GM21367 (cell line): ENCODE results near the gene CBY1.
A peak's percentile ranks its signal among the peaks of the same experiment; 100 is the strongest.

Experiments used
- ATAC-seq: cut with Tn5 transposase; IDR thresholded peaks from one replicate; pipeline ENCODE4 v1.9.1; 2021; ENCODE audit not compliant: unreplicated experiment

CBY1 gene

DNA sequence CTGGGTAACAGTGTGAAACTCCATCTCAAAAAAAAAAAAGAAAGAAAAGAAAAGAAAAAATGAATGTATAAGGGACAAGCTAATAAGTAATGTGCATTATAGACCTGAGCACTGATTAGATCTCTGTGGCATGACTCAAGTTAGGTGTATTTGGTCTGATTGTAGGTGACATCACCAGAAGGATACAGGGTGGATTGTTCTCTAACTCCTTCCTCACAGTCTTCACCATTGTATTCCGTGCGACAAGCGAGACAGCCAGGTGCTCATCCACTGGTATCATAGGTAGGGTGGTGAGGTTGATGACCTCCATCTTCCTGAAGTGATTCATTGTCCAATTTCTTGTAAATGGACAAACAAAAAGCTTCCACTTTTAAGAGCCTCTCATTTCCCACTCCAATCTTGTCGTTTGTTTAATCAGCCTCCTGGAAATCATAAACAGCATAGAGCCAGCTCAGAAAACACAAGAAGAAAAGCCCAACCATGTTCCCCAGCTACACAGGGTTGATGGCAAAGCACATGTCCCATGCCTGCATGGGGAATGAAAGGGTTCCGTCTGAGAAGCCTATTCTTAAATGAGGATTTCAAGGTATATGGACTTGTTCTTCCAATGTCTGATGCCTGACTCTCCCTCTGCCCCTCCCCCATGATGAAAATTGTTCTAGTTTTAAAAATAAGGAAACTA lies 6.5 kb upstream of the CBY1 start:
- ATAC-seq, result no peak

GRCh38 chr22:38652859-38653258 lies 3.6 kb upstream of the CBY1 start:
- no peak for ATAC-seq

DNA sequence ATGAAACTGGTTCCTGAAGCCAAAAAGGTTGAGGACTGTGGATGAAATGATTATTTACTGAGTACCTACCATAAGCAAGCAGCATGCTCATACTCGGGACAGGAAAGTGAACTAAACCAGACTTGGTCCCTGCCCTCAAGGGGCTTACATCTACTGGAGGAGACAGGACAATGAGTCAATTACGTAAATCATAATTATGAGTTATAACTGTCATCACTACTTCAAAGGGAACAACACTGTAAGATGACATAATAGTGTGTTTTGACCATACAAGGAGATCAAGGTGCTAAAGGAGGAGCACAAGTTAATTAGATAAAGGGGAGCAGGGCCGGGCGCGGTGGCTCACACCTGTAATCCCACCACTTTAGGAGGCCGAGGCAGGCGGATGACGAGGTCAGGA lies 2.7 kb upstream of the CBY1 start:
- ATAC-seq, result no peak

- no peak for ATAC-seq
These were observed 751 bp upstream of the CBY1 start for GRCh38 chr22:38655519-38656255.

- ATAC-seq, result no peak
These were observed 839 bp downstream of the CBY1 start for GRCh38 chr22:38657045-38657909.

DNA sequence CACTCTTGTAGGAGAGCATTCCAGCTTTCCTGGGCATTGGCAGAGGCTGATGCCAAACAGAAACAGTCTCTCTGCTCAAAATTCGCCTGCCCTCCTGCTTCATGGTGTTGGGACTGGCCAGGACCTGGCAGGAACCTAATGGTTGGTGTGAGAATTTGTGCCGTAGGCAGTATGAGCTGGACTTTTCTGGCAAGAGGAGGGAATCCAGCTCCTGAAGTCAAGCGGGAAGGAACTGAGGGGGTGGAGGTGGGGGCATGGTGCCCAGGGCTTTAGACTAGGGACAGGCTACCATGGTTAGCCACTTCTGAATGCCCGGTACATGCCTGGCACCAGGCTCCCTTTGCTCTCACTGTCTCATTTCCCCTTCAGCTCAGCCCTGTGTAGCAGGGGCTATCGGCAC lies 18.4 kb downstream of the CBY1 start:
- ATAC-seq, result no peak

GRCh38 chr22:38675833-38676232 lies 19.4 kb downstream of the CBY1 start:
- no peak for ATAC-seq

DNA sequence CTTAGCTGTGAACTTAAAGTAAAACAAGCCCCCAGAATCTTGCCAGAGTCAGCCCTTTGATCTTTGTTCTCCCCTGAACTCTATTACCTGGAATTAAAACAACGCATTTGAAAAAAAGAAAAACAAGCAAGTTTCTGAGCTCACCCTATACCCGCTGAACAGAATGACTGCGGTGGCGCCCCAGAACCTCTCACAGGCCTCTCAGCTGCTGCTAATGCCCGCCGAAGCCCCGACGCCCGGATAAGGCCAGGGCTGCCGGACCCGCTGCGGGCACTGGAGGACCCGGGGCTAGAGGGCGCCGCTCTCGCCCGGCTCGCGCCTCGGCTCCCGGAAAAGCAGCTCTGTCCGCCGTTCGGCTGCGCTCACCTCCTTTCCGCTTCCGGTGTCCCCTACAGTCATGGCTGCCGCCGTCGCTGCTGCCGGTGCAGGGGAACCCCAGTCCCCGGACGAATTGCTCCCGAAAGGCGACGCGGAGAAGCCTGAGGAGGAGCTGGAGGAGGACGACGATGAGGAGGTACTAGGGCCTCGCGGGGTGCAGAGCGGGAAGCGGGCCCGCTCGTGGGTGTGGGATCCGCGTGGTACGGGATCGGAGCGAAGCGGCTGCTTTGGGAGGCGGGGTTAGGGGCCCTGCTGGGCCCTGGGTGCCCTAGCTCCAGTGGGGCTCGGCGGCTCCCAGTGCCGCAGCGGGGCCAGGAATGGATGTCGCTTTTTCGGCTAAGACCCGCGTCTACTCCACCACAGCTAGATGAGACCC lies 25.3 kb downstream of the CBY1 start, which contains the start of gene TOMM22:
Gene TOMM22 (plus strand): TSS at position 376 of the 754 bp plus-strand sequence. CDS start 22 bp downstream, at position 398.
- ATAC-seq, result peak; percentile 80

GRCh38 chr22:38684895-38685294 lies 28.5 kb downstream of the CBY1 start:
- ATAC-seq, result no peak

DNA sequence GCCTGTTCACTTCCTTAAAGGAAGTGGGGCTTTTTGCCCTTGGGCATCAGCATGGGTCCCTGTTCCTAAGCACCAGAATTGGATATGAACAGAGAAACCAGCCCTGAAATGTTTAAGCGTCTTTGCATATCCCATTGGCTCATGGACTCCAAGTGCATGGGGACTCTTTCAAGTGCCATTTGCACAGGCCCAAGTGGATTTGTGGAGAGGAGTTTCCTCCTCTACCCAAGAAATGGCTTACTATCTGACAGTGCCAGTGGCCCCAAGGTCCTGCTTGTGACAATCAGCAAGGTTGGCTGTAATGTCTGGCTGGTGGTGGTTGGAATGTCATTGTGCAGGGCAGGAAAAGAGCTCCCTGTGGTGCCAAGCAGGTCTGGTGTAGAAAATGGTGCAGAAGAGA lies 29.3 kb downstream of the CBY1 start:
- no peak for ATAC-seq

- ATAC-seq, result no peak
These were observed 33.2 kb downstream of the CBY1 start for GRCh38 chr22:38689651-38690050.

DNA sequence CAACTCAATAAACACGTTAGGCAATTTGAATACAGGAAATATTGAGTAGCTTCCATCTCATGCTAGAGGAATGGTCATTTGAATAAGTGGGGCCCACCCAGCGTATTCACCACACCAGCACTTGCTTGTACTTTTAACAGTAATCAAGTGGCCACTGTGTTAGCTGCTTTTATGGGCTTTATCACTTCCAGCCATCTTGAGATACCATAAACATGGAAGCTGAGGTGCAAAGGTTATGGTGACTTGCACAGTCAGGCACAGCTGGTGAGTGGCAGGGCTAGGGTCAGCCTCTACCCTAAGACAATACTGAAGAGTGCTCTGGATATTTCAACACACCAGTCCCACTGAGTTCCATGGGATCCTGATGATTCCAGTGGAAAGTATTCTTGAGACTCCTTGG lies 37.6 kb downstream of the CBY1 start:
- no peak for ATAC-seq

- ATAC-seq, result no peak
These were observed 38.5 kb downstream of the CBY1 start for GRCh38 chr22:38694940-38695339.

- ATAC-seq, result no peak
These were observed 40.4 kb downstream of the CBY1 start for GRCh38 chr22:38696606-38697424.

- ATAC-seq, result no peak
These were observed 41.1 kb downstream of the CBY1 start for GRCh38 chr22:38697425-38698089.

DNA sequence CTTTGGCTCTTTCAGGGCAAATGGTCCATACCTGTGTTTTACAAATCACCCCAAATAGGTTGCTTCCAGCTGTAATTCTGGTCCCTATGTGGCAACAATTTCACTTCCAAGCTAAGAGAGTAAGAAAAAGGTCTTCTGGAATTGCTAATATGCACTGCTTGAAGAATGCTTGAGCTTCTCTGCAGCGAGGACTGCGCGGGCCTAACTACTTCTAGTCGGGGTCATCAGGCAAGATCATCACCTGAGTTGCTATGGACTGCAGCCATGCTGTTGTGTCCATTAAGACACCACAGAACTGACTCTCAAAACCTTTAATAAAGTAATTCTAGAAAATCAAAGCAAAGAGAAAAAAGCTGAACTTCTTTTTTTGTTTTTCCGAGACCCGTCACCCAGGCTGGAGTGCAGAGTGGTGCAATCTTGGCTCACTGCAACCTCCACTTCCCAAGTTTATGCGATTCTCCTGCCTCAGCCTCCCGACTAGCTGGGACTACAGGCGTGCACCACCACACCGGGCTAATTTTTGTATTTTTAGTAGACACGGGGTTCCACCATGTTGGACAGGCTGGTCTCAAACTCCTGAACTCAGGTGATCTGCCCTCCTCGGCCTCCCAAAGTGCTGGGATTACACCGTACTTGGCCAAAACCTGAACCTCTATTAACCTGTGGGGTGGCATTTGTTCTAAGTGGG lies 42.1 kb downstream of the CBY1 start:
- ATAC-seq, result no peak

GRCh38 chr22:38699143-38699542 lies 42.7 kb downstream of the CBY1 start:
- no peak for ATAC-seq

DNA sequence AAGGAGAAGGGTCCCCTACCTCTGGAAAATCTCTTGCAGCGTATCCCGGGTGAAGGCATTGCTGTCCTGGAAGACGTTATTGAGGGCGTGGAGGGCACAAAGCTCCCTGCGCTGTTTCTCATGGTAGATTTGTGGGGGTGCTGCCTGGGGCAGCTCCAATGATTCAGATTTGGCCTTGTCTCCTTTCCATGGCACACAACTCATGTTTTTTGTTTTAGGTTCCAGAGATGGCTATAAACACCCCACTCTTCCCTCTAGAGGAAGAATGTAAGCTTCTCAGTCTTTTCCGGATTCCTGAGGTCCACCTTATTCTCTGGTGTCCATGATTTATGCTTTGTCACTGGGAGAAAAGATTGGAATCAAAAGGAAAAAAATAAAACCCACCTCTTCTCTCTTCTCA lies 43.3 kb downstream of the CBY1 start:
- no peak for ATAC-seq

- ATAC-seq, result peak; percentile 24
These were observed 43.9 kb downstream of the CBY1 start for GRCh38 chr22:38700270-38700788.
